ENCODE measurements around the gene CHL1. TPM values are rescaled to one million over a fixed set of nuclear protein-coding genes. Genes with fewer than 3 reads are reported as not detected.

Gene CHL1
- total and polyA plus RNA-seq, 2 experiments from 2014 or later, result 0.20 TPM; not detected in 1

DNA sequence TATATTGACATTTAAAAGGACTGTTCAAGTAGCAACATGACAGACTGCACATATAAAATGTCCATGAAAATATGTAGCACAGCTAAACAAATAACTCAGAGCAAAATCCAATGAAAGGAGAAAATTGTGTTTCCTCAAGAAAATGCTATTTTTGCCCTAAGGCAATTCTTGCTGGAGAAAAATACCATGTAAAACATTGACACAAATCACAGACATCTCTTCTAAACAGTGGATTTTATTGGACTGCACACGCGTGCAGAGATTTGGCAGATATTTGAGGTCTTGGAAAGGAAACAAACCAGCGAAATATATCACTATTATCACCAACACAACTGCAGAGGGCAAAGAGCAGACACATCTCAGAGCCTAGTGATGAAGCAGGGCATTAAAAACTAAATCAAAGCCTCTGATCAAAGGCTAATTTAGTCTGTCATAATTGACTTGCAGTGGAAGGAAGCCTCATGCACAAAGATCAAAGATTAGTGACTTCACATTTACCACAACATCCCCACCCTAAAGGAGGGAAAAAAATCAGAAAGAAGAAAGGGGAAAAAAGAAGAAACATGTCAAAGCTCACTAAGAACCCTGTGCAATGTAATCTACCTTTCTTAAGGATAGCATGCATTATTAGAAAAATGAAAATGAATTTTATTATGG lies 52.4 kb downstream of the CHL1 start:
- Histone ChIP-seq H3K4me1 (ENCODE audit: insufficient read depth) (no peaks in the 10 kb centered on the region), H3K9me2 (replicated peaks; ENCODE audit: insufficient read depth) (no peaks in the 10 kb centered on the region), H3K4me3 (no peak overlapping the region), H3K9me3 (ENCODE audit: low read depth) (no peaks in the 10 kb centered on the region), H3K27ac (no peak overlapping the region), H3K27me3 (no peaks in the 10 kb centered on the region), H3K79me2 (no peaks in the 10 kb centered on the region), H4K20me1 (ENCODE audit: insufficient read depth, poor library complexity, severe bottlenecking) (no peaks in the 10 kb centered on the region), H2AFZ (no peak overlapping the region), H3K36me3 (replicated peaks; ENCODE audit: insufficient read depth, low read depth) (no peaks in the 10 kb centered on the region), H3K4me2 (no peak overlapping the region)
- 56% methylated on average over 3 of the region's 3 CpGs for WGBS (ENCODE audit: low lambda C conversion rate, missing lambda C conversion rate)
- TF ChIP-seq, protein P1, sequence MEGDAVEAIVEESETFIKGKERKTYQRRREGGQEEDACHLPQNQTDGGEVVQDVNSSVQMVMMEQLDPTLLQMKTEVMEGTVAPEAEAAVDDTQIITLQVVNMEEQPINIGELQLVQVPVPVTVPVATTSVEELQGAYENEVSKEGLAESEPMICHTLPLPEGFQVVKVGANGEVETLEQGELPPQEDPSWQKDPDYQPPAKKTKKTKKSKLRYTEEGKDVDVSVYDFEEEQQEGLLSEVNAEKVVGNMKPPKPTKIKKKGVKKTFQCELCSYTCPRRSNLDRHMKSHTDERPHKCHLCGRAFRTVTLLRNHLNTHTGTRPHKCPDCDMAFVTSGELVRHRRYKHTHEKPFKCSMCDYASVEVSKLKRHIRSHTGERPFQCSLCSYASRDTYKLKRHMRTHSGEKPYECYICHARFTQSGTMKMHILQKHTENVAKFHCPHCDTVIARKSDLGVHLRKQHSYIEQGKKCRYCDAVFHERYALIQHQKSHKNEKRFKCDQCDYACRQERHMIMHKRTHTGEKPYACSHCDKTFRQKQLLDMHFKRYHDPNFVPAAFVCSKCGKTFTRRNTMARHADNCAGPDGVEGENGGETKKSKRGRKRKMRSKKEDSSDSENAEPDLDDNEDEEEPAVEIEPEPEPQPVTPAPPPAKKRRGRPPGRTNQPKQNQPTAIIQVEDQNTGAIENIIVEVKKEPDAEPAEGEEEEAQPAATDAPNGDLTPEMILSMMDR (IDR thresholded peaks at IDR 0.05; ENCODE audit: poor library complexity), result no peak
- TF ChIP-seq EZH2phosphoT487 (IDR thresholded peaks at IDR 0.05; ENCODE audit: low read depth, severe bottlenecking, unreplicated experiment), result no peak
- TF ChIP-seq EZH2 (IDR thresholded peaks at IDR 0.05; ENCODE audit: borderline replicate concordance), result no peak
- no peak for DNase-seq (ENCODE audit: low spot score)

DNA sequence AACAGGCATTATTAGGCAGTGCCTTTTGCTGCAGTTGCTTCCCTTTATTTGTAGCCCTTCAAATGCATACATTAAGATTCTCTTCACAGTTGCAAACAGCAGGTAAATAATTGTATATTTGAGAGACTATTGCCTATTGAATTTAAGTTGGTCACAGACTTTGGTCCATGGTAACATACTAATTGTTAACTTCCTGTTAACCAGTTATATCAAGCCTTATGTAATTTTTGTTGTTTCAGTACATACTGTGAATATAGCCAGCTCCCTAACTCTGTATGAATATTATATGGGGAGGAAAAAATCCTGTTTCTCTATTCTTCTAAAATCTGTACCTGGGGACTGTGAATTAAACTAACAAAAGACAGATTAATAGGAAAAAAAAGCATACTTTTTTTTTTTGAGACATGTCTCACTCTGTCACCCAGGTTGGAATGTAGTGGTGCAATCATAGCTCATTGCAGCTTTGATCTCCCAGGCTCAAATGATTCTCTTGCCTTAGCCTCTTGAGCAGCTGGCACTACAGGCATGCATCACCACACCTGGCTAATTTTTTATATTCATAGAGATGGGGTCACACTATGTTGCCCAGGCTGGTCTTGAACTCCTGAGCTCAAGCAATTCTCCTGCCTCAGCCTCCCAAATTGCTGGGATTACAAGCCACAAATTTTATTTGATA lies 53.2 kb downstream of the CHL1 start:
- H3K4me1 ChIP-seq (ENCODE audit: insufficient read depth), result no peaks in the 10 kb centered on the region
- no peaks in the 10 kb centered on the region for H3K36me3 ChIP-seq (replicated peaks; ENCODE audit: insufficient read depth, low read depth)
- H3K9me3 ChIP-seq (ENCODE audit: low read depth), result no peaks in the 10 kb centered on the region
- no peaks in the 10 kb centered on the region for H3K27me3 ChIP-seq
- no peak for DNase-seq (ENCODE audit: low spot score)
- no peaks in the 10 kb centered on the region for H3K79me2 ChIP-seq
- H4K20me1 ChIP-seq (ENCODE audit: insufficient read depth, poor library complexity, severe bottlenecking), result no peaks in the 10 kb centered on the region
- no peak overlapping the region for H3K4me3 ChIP-seq
- no peaks in the 10 kb centered on the region for H3K9me2 ChIP-seq (replicated peaks; ENCODE audit: insufficient read depth)
- H3K4me2 ChIP-seq, result no peak overlapping the region
- H2AFZ ChIP-seq, result no peak overlapping the region
- H3K27ac ChIP-seq, result no peak overlapping the region
- TF ChIP-seq EZH2phosphoT487 (IDR thresholded peaks at IDR 0.05; ENCODE audit: low read depth, severe bottlenecking, unreplicated experiment) (no peak), EZH2 (IDR thresholded peaks at IDR 0.05; ENCODE audit: borderline replicate concordance) (no peak)
- TF ChIP-seq, protein P1 (IDR thresholded peaks at IDR 0.05; ENCODE audit: poor library complexity), result no peak

DNA sequence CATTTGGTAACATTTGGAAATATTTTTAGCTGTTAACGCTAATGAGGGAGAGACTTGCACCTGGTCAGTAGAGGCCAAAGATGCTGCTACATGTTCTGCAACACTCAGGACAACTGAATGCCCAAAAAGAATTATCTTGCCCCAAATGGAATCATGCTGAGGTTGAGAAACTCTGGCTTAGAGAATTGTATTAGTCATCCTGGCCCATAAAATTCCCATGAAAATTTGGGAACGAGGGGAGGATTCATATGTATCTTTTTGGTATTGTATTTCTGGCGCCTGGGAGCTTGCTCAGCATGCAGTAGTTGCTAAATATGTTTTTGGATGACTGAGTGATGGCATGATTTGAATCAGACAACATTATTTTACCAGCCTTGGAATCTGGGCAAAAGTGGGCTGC lies 59.9 kb downstream of the CHL1 start:
- no peaks in the 10 kb centered on the region for H3K79me2 ChIP-seq
- no peaks in the 10 kb centered on the region for H4K20me1 ChIP-seq (ENCODE audit: insufficient read depth, poor library complexity, severe bottlenecking)
- TF ChIP-seq EZH2phosphoT487 (IDR thresholded peaks at IDR 0.05; ENCODE audit: low read depth, severe bottlenecking, unreplicated experiment) (no peak), EZH2 (IDR thresholded peaks at IDR 0.05; ENCODE audit: borderline replicate concordance) (no peak)
- TF ChIP-seq, protein P1 (IDR thresholded peaks at IDR 0.05; ENCODE audit: poor library complexity), result no peak
- H3K27me3 ChIP-seq, result no peaks in the 10 kb centered on the region
- WGBS (ENCODE audit: low lambda C conversion rate, missing lambda C conversion rate), result 86% methylated on average over 3 of the region's 3 CpGs
- no peak overlapping the region for H3K27ac ChIP-seq
- no peaks in the 10 kb centered on the region for H3K9me3 ChIP-seq (ENCODE audit: low read depth)
- no peak overlapping the region for H2AFZ ChIP-seq
- H3K36me3 ChIP-seq (replicated peaks; ENCODE audit: insufficient read depth, low read depth), result no peaks in the 10 kb centered on the region
- no peak for DNase-seq (ENCODE audit: low spot score)
- H3K9me2 ChIP-seq (replicated peaks; ENCODE audit: insufficient read depth), result no peaks in the 10 kb centered on the region
- no peak overlapping the region for H3K4me2 ChIP-seq
- H3K4me3 ChIP-seq, result no peak overlapping the region
- H3K4me1 ChIP-seq (ENCODE audit: insufficient read depth), result no peaks in the 10 kb centered on the region

All from hepatocyte (in vitro differentiated cells).